ENCODE data around the gene EIF2S2.
A peak's percentile ranks its signal among the peaks of the same experiment; 100 is the strongest.

The EIF2S2 gene

DNA sequence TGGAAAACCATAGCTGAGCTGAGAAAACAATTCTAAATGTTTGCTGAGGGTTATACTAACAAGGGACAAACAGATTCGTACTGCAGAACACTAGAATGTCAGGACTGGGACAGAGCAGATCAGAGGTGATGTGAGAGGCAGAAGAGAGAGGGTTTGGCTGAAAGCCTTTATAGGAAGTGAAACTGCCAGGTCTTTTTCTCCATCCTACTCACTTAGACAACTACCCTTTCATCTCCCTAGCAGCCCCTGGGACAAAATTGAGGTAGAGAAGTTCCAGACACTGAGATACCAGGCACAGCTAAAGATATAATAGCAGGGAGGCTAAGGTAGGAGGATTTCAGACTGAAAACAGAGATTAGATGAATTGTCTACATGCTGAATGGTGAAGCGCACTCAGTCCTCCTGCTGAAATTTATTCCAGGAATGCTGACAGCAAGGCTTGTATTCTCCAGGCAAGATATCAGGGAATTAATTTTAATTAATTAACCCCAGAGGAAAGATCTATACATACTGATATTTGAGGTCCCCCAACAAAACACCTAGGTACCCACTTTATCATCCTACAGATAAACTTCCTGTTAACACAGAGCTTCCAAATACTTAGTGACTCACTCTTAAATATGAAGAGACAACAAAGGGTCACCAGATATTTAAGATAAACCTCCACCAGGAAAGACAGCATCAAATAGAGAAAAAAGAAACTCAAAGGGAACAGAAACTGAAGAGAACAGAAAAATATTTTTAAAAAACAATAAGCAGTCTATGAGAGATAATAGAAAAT is 12.6 kb upstream of the EIF2S2 start:
- H3K4me3 ChIP-seq (ENCODE audit: low read depth, low read length), result no peak overlapping the region
- TF ChIP-seq, protein P1, sequence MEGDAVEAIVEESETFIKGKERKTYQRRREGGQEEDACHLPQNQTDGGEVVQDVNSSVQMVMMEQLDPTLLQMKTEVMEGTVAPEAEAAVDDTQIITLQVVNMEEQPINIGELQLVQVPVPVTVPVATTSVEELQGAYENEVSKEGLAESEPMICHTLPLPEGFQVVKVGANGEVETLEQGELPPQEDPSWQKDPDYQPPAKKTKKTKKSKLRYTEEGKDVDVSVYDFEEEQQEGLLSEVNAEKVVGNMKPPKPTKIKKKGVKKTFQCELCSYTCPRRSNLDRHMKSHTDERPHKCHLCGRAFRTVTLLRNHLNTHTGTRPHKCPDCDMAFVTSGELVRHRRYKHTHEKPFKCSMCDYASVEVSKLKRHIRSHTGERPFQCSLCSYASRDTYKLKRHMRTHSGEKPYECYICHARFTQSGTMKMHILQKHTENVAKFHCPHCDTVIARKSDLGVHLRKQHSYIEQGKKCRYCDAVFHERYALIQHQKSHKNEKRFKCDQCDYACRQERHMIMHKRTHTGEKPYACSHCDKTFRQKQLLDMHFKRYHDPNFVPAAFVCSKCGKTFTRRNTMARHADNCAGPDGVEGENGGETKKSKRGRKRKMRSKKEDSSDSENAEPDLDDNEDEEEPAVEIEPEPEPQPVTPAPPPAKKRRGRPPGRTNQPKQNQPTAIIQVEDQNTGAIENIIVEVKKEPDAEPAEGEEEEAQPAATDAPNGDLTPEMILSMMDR (IDR thresholded peaks at IDR 0.05; ENCODE audit: low read depth, low read length), result no peak

DNA sequence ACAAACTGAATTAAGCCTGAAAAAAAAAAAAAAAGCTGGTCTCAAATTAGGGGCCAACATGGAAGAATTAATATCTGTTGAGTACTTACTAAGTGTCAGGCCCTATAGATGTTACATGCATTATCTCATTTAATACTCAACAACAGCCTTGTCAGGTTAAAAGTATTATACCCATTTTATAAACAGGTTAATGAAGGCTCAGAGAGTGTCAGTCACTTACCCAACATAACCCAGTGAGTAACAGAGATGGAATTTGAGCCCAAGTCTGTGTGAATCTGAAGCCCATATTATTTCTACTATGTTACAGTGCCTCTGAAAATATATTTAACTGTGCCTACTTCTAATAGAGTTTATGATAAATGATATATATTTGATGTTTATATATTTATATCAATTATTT is 11.3 kb upstream of the EIF2S2 start:
- TF ChIP-seq, protein P1 (IDR thresholded peaks at IDR 0.05; ENCODE audit: low read depth, low read length), result no peak
- no peak overlapping the region for H3K4me3 ChIP-seq (ENCODE audit: low read depth, low read length)

- TF ChIP-seq, protein P1 (IDR thresholded peaks at IDR 0.05; ENCODE audit: low read depth, low read length), result no peak
- H3K4me3 ChIP-seq (ENCODE audit: low read depth, low read length), result no peak overlapping the region
Observed at GRCh38 chr20:34122274-34122980, 10.4 kb upstream of the EIF2S2 start.

GRCh38 chr20:34120213-34120612 is 8.2 kb upstream of the EIF2S2 start:
- TF ChIP-seq, protein P1 (IDR thresholded peaks at IDR 0.05; ENCODE audit: low read depth, low read length), result no peak
- no peak overlapping the region for H3K4me3 ChIP-seq (ENCODE audit: low read depth, low read length)

GRCh38 chr20:34115232-34115631 is 3.2 kb upstream of the EIF2S2 start:
- no peak overlapping the region for H3K4me3 ChIP-seq (ENCODE audit: low read depth, low read length)
- TF ChIP-seq, protein P1 (IDR thresholded peaks at IDR 0.05; ENCODE audit: low read depth, low read length), result no peak

- TF ChIP-seq, protein P1 (IDR thresholded peaks at IDR 0.05; ENCODE audit: low read depth, low read length), result no peak
- no peak overlapping the region for H3K4me3 ChIP-seq (ENCODE audit: low read depth, low read length)
Observed at GRCh38 chr20:34114809-34115208, 2.8 kb upstream of the EIF2S2 start.

DNA sequence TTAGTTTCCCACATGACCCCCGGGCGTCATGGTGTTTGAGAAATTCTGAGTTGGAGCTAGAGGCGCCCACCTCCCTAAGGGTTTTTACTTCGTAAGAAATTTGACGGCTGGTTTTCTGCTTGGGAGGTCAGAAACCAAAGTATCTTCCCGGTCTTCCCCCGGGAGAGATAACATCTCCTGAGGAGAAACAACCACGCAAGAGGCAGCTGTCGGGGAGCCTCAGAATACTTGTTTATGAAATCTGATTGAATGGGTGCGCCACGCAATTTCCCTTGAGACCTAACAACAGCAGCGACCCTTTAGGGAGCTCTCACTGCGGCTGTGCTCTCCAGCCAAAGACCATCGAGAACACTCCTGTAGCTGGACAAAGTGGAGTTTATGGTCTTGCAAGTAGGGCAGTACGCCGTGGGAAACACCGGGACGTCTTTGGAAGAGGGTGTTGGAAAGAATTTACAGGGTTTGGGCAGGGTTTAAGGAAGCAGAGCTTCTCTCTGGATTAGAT is 608 bp upstream of the EIF2S2 start:
- TF ChIP-seq, protein P1 (IDR thresholded peaks at IDR 0.05; ENCODE audit: low read depth, low read length), result no peak
- H3K4me3 ChIP-seq (ENCODE audit: low read depth, low read length), result peak overlapping the region; percentile 98
